ENCODE measurements around the gene SETX. TPM values are rescaled to one million over a fixed set of nuclear protein-coding genes. Genes with fewer than 3 reads are reported as not detected.

SETX gene
- total RNA-seq, 4 donors from 2014 or later: 49.7 to 106 (median 63.0) TPM

DNA sequence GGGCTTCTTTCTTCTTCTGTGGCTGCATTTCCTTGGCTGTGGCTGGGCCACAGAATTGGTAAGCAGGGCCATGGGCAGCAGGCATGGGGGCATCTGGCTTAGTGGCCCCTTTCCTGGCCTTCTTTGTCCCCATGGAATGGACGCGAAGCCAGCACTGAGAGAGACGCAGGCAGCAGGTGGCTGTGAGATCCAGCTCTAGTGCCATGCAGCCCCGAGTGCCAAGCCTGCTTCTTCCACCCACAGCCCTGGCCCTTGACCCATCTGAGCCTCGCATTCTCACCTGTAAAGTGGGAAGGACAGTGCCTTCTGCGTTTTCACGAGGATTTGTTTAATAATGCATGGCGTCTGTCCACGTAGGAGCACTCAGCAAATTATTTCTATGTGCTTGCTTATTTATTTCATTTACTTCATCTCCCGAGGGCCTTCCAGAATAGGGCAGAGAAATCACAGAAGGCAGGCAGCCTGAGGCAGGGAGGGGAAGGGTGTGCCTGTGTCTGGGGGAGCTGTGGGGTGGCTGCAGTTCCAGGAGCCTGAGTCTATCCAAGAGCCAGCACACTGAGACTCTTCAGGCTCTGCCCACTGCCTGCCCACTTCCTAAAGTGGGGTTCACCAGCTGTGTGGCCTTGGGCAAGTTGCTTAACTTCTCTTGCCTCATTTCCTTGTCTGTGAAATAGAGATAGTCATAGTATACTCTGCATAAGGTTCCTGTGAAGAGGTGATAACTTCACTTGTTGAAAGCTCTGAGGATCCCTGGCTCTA lies 137.7 kb downstream of the SETX start:
- H3K27ac ChIP-seq: no peak overlapping the region
- H3K4me3 ChIP-seq: no peak overlapping the region
- no peak for DNase-seq
- H3K27me3 ChIP-seq: no peaks in the 10 kb centered on the region
- no peaks in the 10 kb centered on the region for H3K4me1 ChIP-seq
- H3K36me3 ChIP-seq: no peaks in the 10 kb centered on the region
- no peaks in the 10 kb centered on the region for H3K9me3 ChIP-seq
- TF ChIP-seq, protein P1, sequence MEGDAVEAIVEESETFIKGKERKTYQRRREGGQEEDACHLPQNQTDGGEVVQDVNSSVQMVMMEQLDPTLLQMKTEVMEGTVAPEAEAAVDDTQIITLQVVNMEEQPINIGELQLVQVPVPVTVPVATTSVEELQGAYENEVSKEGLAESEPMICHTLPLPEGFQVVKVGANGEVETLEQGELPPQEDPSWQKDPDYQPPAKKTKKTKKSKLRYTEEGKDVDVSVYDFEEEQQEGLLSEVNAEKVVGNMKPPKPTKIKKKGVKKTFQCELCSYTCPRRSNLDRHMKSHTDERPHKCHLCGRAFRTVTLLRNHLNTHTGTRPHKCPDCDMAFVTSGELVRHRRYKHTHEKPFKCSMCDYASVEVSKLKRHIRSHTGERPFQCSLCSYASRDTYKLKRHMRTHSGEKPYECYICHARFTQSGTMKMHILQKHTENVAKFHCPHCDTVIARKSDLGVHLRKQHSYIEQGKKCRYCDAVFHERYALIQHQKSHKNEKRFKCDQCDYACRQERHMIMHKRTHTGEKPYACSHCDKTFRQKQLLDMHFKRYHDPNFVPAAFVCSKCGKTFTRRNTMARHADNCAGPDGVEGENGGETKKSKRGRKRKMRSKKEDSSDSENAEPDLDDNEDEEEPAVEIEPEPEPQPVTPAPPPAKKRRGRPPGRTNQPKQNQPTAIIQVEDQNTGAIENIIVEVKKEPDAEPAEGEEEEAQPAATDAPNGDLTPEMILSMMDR (IDR thresholded peaks at IDR 0.05): no peak
- no peak for TF ChIP-seq POLR2A (IDR thresholded peaks at IDR 0.05)

DNA sequence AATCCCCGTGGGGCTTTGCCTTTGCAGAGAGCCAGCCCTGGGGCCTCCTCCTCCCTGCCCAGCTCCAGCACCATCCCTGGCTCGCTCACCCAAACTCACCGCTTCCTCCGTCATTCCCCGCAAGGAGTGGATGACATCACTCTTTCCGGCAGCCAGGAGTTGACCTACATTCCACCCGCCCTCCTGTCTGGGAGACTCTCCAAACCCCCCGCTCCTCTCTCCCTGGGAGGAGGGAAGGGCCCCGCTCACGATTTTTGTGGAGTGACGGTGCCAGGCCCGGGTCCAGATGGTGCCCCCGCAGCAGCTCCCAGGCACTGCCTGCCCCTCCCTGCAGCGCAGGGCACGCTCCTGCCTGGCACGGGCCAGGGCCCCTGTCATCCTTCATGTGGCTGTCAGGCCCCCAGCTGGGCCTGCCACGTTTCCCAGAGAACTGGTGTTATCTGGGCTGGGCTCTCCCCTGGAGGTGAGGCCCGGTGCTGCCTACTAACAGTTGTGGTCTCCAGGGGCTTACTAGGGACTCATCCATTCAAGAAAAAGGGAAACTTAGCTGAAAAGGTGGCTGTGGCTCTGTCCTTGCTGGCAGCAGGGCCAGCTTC lies 140.7 kb downstream of the SETX start:
- DNase-seq: no peak
- no peaks in the 10 kb centered on the region for H3K36me3 ChIP-seq
- H3K27me3 ChIP-seq: no peaks in the 10 kb centered on the region
- H3K9me3 ChIP-seq: no peaks in the 10 kb centered on the region
- TF ChIP-seq, protein P1 (IDR thresholded peaks at IDR 0.05): no peak
- TF ChIP-seq POLR2A (IDR thresholded peaks at IDR 0.05): no peak
- no peaks in the 10 kb centered on the region for H3K4me1 ChIP-seq
- no peak overlapping the region for H3K27ac ChIP-seq
- no peak overlapping the region for H3K4me3 ChIP-seq

DNA sequence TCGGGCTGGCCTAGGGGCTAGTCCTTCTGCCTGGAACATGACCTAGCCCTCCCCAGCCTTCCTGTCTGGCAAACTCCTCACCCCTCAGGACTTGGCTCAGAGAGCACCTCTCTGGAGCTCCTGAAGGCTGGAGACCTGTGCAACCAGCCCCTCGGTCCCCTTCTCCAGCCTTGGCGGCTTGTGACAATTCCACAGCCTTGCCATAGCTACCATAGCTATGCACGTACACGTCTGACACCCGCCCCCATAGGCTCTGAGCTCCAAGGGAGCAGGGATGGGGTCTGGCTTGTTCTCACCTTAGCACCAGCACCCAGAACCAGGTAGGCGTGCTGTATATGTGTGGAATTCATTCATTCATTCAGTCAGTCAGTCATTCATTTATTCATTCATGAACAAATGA lies 143.2 kb downstream of the SETX start:
- H3K4me1 ChIP-seq: no peaks in the 10 kb centered on the region
- H3K27me3 ChIP-seq: no peaks in the 10 kb centered on the region
- H3K4me3 ChIP-seq: no peak overlapping the region
- H3K9me3 ChIP-seq: no peaks in the 10 kb centered on the region
- no peak for TF ChIP-seq POLR2A (IDR thresholded peaks at IDR 0.05)
- TF ChIP-seq, protein P1 (IDR thresholded peaks at IDR 0.05): no peak
- H3K27ac ChIP-seq: no peak overlapping the region
- no peaks in the 10 kb centered on the region for H3K36me3 ChIP-seq
- DNase-seq: no peak

Other genes with a start within 250 kb of the SETX start
- gene NTNG2, start 192.9 kb downstream of the SETX start, total RNA-seq: 1 to 10 TPM in 2 of 4 donors, under 1 TPM in 2; 0.18 to 9.1 (median 1.0) TPM
- gene TTF1, start 51.9 kb upstream of the SETX start, total RNA-seq: 10 to 100 TPM in 2 of 4 donors, 1 to 10 TPM in 2; 8.9 to 26.4 (median 9.9) TPM
- not detected for gene CFAP77, start 55.2 kb upstream of the SETX start, total RNA-seq
- gene BARHL1, start 227.6 kb upstream of the SETX start, total RNA-seq: not detected

All from Peyer's patch (tissue), 4 donors.